Osteoblast (primary cell): ENCODE data around the gene MAP3K21. TPM values are rescaled to one million over a fixed set of nuclear protein-coding genes. Genes with fewer than 3 reads are reported as not detected.

ENCODE experiments used
- DNase-seq: peaks from one replicate; pipeline ENCODE4 v3.0.0; 2011; ENCODE audit warnings: low spot score, mixed read lengths; ENCODE audit not compliant: insufficient read length; ENCODE audit errors: missing footprints
- H2AFZ ChIP-seq: 2 replicates; pipeline ENCODE4 v1.6.0; 2011; ENCODE audit warnings: mild to moderate bottlenecking, low read length
- H3K27ac ChIP-seq: 2 replicates; pipeline ENCODE4 v1.5.1; 2011; ENCODE audit warnings: mild to moderate bottlenecking, low read depth, low read length, moderate library complexity
- H3K27me3 ChIP-seq: 2 replicates; pipeline ENCODE4 v1.6.0; 2012; ENCODE audit warnings: mild to moderate bottlenecking, control low read depth, inconsistent platforms, low read length, moderate library complexity; ENCODE audit not compliant: insufficient read depth
- H3K36me3 ChIP-seq: 2 replicates; pipeline ENCODE4 v1.5.1; 2011; ENCODE audit warnings: mild to moderate bottlenecking, low read length, control low read depth, moderate library complexity; ENCODE audit not compliant: insufficient read depth
- H3K4me1 ChIP-seq: 2 replicates; pipeline ENCODE4 v1.5.1; 2011; ENCODE audit warnings: mild to moderate bottlenecking, low read length, control low read depth, moderate library complexity; ENCODE audit not compliant: insufficient read depth
- H3K4me2 ChIP-seq: 2 replicates; pipeline ENCODE4 v1.6.0; 2011; ENCODE audit warnings: mild to moderate bottlenecking, low read length; ENCODE audit not compliant: insufficient read depth
- H3K4me3 ChIP-seq: fragments of 200-600 bp; sonication (generic); 3 replicates; pipeline ENCODE4 v1.5.1; 2012; ENCODE audit warnings: mild to moderate bottlenecking, low read length, inconsistent platforms; ENCODE audit not compliant: insufficient read depth
- H3K79me2 ChIP-seq: 2 replicates; pipeline ENCODE4 v1.6.0; 2012; ENCODE audit warnings: mild to moderate bottlenecking, low read length, control low read depth, inconsistent platforms; ENCODE audit not compliant: insufficient read depth
- H3K9me3 ChIP-seq: 2 replicates; pipeline ENCODE4 v1.5.1; 2011; ENCODE audit warnings: low read depth, low read length, control low read depth
- H4K20me1 ChIP-seq: 2 replicates; pipeline ENCODE4 v1.6.0; 2012; ENCODE audit warnings: mild to moderate bottlenecking, low read length, control low read depth; ENCODE audit not compliant: insufficient read depth
- CTCF ChIP-seq: IDR thresholded peaks from 2 replicates; pipeline ENCODE4 v1.5.1; 2011; ENCODE audit warnings: mild to moderate bottlenecking, low read depth, low read length, moderate library complexity; ENCODE audit errors: extremely low read depth
- total RNA-seq: library from RNA; depleted of rRNA; stranded (reverse); fragments of >200 nt; gene quantifications from 2 replicates; pipeline ENCODE4 v1.2.3, GENCODE V29; 2012

MAP3K21 gene
- total RNA-seq, 1 donor = under 0.01 TPM

GRCh38 chr1:233393084-233393840 lies 65.7 kb downstream of the MAP3K21 start:
- Histone ChIP-seq H3K4me3 (no peak overlapping the region), H3K36me3 (no peaks in the 10 kb centered on the region), H3K27ac (no peak overlapping the region), H3K9me3 (no peaks in the 10 kb centered on the region), H4K20me1 (no peaks in the 10 kb centered on the region), H3K4me2 (no peak overlapping the region), H3K27me3 (no peaks in the 10 kb centered on the region), H2AFZ (no peak overlapping the region), H3K79me2 (no peaks in the 10 kb centered on the region), H3K4me1 (no peaks in the 10 kb centered on the region)
- DNase-seq = no peak
- TF ChIP-seq CTCF = no peak

GRCh38 chr1:233393926-233394680 lies 66.6 kb downstream of the MAP3K21 start:
- no peaks in the 10 kb centered on the region for H3K4me1 ChIP-seq

GRCh38 chr1:233394860-233395717 lies 67.6 kb downstream of the MAP3K21 start:
- no peaks in the 10 kb centered on the region for H3K36me3 ChIP-seq
- no peak overlapping the region for H3K4me3 ChIP-seq
- no peaks in the 10 kb centered on the region for H3K27me3 ChIP-seq
- no peak overlapping the region for H3K27ac ChIP-seq
- H3K9me3 ChIP-seq = no peaks in the 10 kb centered on the region
- DNase-seq = peak; percentile 26
- no peaks in the 10 kb centered on the region for H4K20me1 ChIP-seq
- no peaks in the 10 kb centered on the region for H3K79me2 ChIP-seq
- H3K4me1 ChIP-seq = no peaks in the 10 kb centered on the region
- H3K4me2 ChIP-seq = no peak overlapping the region
- TF ChIP-seq CTCF = peak; percentile 82
- H2AFZ ChIP-seq = no peak overlapping the region

More at GRCh38 chr1:233393926-233394680, 66.6 kb downstream of the MAP3K21 start:
- Histone ChIP-seq H3K27ac (no peak overlapping the region), H4K20me1 (no peaks in the 10 kb centered on the region), H2AFZ (no peak overlapping the region), H3K4me3 (no peak overlapping the region), H3K9me3 (no peaks in the 10 kb centered on the region), H3K79me2 (no peaks in the 10 kb centered on the region), H3K27me3 (no peaks in the 10 kb centered on the region), H3K36me3 (no peaks in the 10 kb centered on the region), H3K4me2 (no peak overlapping the region)
- DNase-seq = no peak
- TF ChIP-seq CTCF = no peak
